ENCODE data around the gene LARGE1. TPM values are rescaled to one million over a fixed set of nuclear protein-coding genes. Genes with fewer than 3 reads are reported as not detected.

LARGE1 gene
- total and polyA plus RNA-seq, 2 of the 8 experiments (the other 6 are each of a cell fraction or from before 2014, with no cell fraction given), result 43.7 to 83.0 TPM

Small RNA genes lying within 50 kb of the gene (microRNA-seq; reads per million reads assigned to microRNA genes)
- 0 reads per million in 2 experiments for gene MIR4764 (ENCODE audit: borderline microRNAs expressed in 2 of 2, borderline number of aligned reads in 2 of 2, borderline replicate concordance in 1 of 2)

Small RNA genes lying within 50 kb of the gene (small RNA-seq; reads per million reads assigned to genes)
- gene MIR4764 (ENCODE audit: insufficient read depth) (not detected), gene SNORA50B (ENCODE audit: insufficient read depth) (not detected)
